ENCODE measurements around the gene SAV1.

DNA sequence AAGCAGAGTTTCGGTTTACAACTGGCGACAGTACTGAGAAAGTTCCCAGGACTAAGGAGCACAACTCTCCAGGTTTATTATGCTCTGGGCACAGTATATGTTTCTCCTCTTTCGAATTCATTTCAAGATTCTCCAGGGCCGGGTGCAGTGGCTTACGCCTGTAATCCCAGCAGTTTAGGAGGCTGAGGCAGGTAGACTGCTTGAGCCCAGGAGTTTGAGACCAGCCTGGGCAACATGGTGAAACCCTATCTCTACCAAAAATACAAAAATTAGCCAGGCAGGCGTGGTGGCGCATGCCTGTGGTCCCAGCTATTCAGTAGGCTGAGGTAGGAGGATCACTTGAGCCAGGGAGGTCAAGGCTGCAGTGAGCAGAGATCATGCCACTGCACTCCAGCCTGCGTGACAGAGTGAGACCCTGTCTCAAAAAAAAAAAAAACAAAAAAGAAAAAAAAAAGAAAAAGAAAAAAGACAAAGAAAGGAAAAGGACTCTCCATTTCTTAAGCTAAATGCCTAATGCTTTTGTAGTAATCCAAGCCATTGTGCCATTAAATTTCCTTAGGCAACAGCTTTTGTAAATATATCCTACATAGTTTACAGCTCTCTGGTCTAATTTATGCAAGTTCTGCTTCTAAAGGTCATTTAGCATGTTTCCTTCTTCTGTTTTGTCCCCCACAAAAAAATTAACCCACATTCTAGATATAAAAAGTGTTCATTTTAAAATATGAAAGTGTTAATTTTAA, 73.4 kb downstream of the SAV1 start:
- TF ChIP-seq, protein P1, sequence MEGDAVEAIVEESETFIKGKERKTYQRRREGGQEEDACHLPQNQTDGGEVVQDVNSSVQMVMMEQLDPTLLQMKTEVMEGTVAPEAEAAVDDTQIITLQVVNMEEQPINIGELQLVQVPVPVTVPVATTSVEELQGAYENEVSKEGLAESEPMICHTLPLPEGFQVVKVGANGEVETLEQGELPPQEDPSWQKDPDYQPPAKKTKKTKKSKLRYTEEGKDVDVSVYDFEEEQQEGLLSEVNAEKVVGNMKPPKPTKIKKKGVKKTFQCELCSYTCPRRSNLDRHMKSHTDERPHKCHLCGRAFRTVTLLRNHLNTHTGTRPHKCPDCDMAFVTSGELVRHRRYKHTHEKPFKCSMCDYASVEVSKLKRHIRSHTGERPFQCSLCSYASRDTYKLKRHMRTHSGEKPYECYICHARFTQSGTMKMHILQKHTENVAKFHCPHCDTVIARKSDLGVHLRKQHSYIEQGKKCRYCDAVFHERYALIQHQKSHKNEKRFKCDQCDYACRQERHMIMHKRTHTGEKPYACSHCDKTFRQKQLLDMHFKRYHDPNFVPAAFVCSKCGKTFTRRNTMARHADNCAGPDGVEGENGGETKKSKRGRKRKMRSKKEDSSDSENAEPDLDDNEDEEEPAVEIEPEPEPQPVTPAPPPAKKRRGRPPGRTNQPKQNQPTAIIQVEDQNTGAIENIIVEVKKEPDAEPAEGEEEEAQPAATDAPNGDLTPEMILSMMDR (IDR thresholded peaks at IDR 0.05), result no peak
- TF ChIP-seq ZNF121 (CRISPR knock-in tag; IDR thresholded peaks at IDR 0.05) (no peak), TEAD4 (CRISPR knock-in tag; IDR thresholded peaks at IDR 0.05) (no peak), NR1H2 (CRISPR knock-in tag; IDR thresholded peaks at IDR 0.05) (no peak), ATF1 (CRISPR knock-in tag; IDR thresholded peaks at IDR 0.05) (no peak), CBFB (CRISPR knock-in tag; IDR thresholded peaks at IDR 0.05; ENCODE audit: low read depth) (no peak)
- TF ChIP-seq, protein P2, sequence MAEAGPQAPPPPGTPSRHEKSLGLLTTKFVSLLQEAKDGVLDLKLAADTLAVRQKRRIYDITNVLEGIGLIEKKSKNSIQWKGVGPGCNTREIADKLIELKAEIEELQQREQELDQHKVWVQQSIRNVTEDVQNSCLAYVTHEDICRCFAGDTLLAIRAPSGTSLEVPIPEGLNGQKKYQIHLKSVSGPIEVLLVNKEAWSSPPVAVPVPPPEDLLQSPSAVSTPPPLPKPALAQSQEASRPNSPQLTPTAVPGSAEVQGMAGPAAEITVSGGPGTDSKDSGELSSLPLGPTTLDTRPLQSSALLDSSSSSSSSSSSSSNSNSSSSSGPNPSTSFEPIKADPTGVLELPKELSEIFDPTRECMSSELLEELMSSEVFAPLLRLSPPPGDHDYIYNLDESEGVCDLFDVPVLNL (CRISPR knock-in tag; IDR thresholded peaks at IDR 0.05; ENCODE audit: borderline replicate concordance, low read depth), result no peak
- TF ChIP-seq, protein P3, sequence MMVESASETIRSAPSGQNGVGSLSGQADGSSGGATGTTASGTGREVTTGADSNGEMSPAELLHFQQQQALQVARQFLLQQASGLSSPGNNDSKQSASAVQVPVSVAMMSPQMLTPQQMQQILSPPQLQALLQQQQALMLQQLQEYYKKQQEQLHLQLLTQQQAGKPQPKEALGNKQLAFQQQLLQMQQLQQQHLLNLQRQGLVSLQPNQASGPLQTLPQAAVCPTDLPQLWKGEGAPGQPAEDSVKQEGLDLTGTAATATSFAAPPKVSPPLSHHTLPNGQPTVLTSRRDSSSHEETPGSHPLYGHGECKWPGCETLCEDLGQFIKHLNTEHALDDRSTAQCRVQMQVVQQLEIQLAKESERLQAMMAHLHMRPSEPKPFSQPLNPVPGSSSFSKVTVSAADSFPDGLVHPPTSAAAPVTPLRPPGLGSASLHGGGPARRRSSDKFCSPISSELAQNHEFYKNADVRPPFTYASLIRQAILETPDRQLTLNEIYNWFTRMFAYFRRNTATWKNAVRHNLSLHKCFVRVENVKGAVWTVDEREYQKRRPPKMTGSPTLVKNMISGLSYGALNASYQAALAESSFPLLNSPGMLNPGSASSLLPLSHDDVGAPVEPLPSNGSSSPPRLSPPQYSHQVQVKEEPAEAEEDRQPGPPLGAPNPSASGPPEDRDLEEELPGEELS (CRISPR knock-in tag; IDR thresholded peaks at IDR 0.05), result no peak
- TF ChIP-seq, protein P4, sequence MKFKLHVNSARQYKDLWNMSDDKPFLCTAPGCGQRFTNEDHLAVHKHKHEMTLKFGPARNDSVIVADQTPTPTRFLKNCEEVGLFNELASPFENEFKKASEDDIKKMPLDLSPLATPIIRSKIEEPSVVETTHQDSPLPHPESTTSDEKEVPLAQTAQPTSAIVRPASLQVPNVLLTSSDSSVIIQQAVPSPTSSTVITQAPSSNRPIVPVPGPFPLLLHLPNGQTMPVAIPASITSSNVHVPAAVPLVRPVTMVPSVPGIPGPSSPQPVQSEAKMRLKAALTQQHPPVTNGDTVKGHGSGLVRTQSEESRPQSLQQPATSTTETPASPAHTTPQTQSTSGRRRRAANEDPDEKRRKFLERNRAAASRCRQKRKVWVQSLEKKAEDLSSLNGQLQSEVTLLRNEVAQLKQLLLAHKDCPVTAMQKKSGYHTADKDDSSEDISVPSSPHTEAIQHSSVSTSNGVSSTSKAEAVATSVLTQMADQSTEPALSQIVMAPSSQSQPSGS (CRISPR knock-in tag; IDR thresholded peaks at IDR 0.05; ENCODE audit: borderline replicate concordance, low read depth), result no peak
